IPS-18c (cell line): Measurements from ENCODE around the gene ZNF638.
"Not testable (repeated sequence)": the region's sequence is repeated elsewhere in the genome, so short reads cannot be mapped to it uniquely, and the experiment has no call there.

Source experiments
- H3K4me3 ChIP-seq: 2 replicates; pipeline ENCODE4 v1.7.0; 2013; ENCODE audit warnings: low read depth, mild to moderate bottlenecking, low read length, moderate library complexity; ENCODE audit not compliant: insufficient read depth
- H3K9me3 ChIP-seq: one replicate; pipeline ENCODE4 v1.6.1; 2013; ENCODE audit warnings: mild to moderate bottlenecking, low read length, moderate library complexity; ENCODE audit not compliant: control insufficient read depth, insufficient read depth

Gene ZNF638

GRCh38 chr2:71423817-71424420, 92.3 kb downstream of the ZNF638 start:
- Histone ChIP-seq H3K4me3 (no peak overlapping the region), H3K9me3 (peaks cover 2% of the 10 kb centered on the region)

- no peak overlapping the region for H3K4me3 ChIP-seq
- peaks cover 2% of the 10 kb centered on the region for H3K9me3 ChIP-seq
Measured at GRCh38 chr2:71426721-71427120, 95.1 kb downstream of the ZNF638 start.

DNA sequence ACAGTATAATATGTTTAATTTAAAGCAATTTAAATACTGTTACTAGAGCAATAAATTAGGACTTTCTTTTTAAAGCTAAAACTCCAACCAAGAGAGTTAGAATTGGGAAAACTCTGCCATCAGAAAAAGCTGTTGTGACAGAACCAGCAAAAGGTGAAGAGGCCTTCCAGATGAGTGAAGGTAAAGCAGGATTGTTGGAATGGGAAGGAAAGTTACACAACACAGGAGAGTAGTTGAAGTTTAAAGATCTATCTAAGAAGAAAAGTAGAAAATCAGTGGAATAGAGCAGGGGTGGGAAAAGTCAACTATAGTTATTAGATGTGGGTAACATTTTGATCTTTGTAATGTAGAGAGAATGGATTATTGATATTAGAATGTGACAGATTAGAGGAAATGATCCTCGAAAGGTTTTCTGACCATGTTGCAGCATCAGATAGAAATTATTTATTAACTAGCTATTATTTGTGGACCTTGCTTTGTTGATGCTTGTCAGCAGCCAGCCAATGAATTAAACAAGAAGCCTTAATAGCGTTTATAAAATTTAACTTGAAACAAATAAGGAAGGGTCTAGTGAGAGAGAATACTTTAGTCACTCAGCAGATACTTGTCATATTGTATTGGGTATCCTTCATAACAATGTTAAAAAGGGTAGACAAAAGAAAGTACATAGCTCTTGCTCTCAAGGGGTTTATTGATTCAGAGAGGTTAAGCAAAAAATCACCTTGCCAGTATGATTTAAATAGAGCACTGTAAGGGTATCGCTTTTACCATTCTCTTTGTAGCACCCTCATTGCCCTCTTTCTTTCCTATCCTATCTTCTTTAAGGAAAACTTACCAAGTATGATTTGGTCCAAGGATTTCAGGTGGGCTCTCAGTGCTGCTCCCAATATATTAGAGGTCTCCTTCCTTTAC, 97.1 kb downstream of the ZNF638 start:
- H3K4me3 ChIP-seq = no peak overlapping the region
- peaks cover 2% of the 10 kb centered on the region for H3K9me3 ChIP-seq

GRCh38 chr2:71445142-71445541, 113.6 kb downstream of the ZNF638 start:
- not testable (repeated sequence) for H3K4me3 ChIP-seq, H3K9me3 ChIP-seq

DNA sequence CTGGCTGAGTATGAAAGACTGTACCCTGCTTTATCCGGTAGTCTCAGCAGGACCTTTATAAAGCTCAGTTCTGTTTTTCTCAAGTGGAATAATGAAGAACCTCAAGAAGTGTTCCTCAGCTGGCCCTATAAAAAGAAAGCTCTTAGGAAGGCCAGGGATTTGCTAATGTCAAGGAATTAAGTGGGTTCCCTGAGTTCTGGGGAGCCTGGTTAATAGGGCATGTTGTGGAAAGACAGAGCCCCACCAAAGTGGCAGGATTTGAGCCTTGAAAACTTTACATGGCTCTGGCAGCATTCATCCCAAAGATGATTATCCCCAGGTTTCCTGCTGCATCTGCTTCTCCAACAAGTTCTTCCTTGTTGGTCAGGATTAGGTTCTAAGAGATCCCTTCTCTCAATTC, 114.9 kb downstream of the ZNF638 start:
- Histone ChIP-seq H3K9me3 (no peaks in the 10 kb centered on the region), H3K4me3 (no peak overlapping the region)

GRCh38 chr2:71449343-71449742, 117.8 kb downstream of the ZNF638 start:
- H3K9me3 ChIP-seq = no peaks in the 10 kb centered on the region
- H3K4me3 ChIP-seq = no peak overlapping the region

DNA sequence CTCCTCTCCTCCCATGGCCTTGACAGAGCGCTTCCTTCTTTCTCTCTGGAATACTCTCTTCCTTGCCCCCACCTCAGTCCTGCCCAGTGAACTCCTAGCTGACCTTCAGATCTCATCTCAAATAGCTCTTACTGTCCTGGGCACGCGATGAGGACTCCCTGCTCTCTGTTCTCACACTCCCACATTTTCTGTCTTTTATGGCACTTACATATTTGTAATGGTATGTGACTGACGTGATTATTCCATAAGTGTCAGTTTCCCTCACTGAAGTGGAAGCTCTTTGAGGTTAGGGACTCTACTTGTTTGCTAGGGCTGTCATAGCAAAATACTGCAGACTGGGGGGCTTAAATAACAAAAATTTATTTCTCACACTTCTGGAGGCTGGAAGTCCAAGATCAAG, 120.1 kb downstream of the ZNF638 start:
- H3K9me3 ChIP-seq = no peaks in the 10 kb centered on the region
- no peak overlapping the region for H3K4me3 ChIP-seq

DNA sequence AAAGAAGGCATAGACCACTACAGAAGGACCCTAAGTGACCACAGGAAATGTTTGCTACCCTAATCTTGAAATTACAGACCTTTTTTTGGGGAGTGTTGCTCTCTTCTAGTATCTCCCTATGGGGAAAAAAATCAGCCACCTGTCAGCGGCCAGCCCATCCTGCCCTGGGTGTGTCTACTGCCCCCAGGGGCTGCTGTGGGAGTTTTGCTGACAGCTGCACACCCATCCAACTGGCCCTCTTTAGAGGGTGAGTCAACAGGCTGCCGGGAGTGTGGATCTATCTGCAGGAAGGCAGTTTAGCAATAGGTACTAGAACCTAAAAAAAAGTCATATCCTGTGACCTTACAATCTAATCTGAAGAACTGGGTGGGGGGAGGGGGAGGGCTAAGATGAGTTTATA, 121.0 kb downstream of the ZNF638 start:
- Histone ChIP-seq H3K4me3 (no peak overlapping the region), H3K9me3 (no peaks in the 10 kb centered on the region)

DNA sequence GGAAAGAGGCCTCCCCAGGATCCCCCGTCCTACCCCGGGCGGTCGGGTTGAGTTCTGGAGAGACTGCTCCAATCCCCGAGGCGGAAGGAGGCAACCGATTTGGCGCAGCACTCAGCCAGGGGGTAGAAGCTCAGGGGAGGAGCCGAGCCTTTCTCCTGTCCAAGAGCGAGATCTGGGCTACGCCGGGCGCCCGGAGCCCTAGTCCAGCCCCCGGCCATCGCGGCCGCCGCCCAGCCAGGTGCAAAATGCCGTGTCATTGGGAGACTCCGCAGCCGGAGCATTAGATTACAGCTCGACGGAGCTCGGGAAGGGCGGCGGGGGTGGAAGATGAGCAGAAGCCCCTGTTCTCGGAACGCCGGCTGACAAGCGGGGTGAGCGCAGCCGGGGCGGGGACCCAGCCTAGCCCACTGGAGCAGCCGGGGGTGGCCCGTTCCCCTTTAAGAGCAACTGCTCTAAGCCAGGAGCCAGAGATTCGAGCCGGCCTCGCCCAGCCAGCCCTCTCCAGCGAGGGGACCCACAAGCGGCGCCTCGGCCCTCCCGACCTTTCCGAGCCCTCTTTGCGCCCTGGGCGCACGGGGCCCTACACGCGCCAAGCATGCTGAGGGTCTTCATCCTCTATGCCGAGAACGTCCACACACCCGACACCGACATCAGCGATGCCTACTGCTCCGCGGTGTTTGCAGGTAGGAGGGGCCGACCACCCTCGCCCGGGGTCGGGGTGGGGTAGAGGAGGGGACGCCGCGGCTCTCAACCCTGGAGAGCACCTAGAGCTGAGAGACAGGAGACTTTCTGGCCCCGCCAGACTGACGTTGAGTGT, 122.0 kb downstream of the ZNF638 start, which contains the start of gene DYSF:
Gene DYSF, plus strand, starts transcription at position 158 of the 817 bp plus-strand sequence.
- peak within 1 kb of the TSS; percentile 53 for H3K4me3 ChIP-seq
- no peaks in the 10 kb centered on the region for H3K9me3 ChIP-seq

DNA sequence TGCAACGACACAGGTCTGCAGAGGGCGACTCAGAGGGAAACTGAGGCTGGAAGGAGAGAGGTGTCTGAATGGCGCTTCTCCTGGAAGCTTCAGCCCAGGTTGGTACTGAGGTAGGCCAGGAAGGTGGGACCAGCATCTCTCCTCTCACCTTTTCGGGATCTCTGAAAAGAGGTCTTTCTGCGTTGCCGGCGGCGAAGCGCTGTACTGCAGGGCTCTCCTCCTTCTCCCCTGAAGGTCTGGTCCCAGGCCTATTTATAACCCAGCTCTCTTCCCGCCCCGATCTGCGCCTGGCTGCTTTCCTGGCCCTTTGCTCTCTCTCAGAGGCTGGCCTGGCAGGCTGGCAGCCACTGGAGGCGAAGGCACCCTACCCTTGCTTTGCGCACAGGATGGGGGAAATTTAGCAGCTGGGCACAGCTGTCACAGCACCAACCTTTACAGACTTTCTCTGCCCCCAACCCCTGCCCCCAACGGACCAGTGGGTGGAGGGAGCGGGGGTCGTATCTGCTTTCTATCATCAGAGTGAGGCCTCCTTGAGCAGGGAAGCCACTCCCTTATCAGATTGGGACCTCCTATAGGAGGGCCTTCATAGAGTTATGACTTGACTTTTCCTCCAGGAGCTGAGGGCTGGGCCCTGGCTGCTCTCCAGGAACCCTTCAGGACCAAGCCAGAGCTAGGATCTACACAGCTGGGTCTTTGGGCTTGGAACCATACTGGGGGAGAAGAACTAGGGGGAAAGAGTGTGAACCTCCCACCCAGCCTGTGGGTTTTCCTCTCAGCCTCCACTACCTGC, 122.8 kb downstream of the ZNF638 start:
- peak overlapping the region; percentile 53; the same call in 1 of the 2 replicates for H3K4me3 ChIP-seq
- H3K9me3 ChIP-seq = no peaks in the 10 kb centered on the region

DNA sequence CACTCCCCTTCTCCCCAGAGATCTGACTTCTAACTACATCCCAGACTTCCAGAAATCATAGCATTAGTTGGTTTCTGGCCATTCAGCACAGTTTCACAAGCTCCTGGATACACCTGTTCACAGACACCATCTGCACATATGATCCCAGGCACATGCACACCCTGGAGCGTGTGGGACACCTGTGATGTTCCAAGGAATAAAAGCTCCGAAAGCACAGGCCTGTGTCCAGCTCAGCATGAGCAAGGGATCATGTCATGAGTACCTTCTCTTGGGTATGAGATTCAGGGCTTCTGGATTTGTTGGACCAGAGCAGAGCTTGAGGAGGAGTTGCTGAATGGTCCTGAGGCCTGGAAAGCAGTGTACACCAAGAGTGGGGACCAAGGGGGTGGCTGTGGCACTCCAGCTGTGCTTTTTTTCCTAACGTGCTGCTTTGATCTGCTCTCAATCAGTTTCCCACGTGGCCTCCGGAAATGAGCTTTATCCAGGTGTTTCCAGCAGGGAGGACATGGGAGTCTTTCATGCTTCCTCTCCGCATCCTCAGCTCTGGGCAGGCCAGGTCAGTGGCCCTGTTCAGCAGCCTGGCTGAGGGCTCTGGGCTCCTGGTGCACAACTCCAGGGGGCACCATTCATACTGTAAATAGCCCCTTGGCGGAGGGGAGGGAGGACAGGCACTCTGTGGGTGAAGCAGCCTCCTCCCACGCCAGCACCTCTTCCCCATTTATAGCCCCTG, 123.6 kb downstream of the ZNF638 start:
- no peak overlapping the region for H3K4me3 ChIP-seq

GRCh38 chr2:71455741-71456569, 124.4 kb downstream of the ZNF638 start:
- no peaks in the 10 kb centered on the region for H3K9me3 ChIP-seq
- H3K4me3 ChIP-seq = 0 out of 2 replicates have a peak overlapping the region, but pooled peaks have one; percentile 10

More for the DNA sequence above, 123.6 kb downstream of the ZNF638 start:
- H3K9me3 ChIP-seq = no peaks in the 10 kb centered on the region

GRCh38 chr2:71456617-71457016, 125.0 kb downstream of the ZNF638 start:
- Histone ChIP-seq H3K4me3 (no peak overlapping the region), H3K9me3 (no peaks in the 10 kb centered on the region)

DNA sequence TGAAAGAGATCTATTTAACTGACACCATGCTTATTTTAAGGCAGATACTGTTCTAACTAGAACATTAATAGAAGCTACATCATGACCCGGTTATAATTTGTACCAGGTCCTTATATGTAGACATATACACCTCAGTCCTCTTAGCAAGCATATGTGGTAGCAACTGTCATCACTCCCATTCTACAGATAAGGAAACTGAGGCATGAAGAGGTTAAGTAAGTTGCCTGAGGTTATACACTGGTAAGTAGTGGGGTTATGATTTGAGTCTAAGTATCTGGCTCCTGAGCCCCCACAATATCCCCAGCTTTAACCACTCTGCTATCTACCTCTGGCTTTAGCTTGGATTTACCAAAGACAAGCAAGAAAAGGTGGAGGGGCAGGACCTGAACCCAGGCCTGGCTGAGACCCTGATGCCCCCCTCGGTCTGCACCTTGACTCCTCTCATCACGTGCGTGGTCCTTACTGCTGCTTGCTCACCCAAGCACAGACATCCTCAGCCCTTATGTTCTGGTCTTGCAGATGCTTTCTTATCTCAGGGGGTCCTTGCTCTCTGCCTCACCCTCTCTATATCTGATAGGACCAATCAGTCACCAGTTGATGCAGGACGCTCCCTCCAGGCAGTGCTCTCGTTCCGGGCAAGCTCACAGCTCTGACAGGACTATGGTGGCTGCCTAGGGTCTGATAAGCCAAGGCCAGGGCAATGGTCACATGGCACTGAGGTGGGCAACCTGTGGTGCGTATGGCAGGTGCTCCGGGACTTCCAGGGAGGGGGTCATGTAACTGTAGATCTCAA, 125.7 kb downstream of the ZNF638 start:
- no peak overlapping the region for H3K4me3 ChIP-seq
- no peaks in the 10 kb centered on the region for H3K9me3 ChIP-seq

- no peaks in the 10 kb centered on the region for H3K9me3 ChIP-seq
Measured at GRCh38 chr2:71457923-71458322, 126.3 kb downstream of the ZNF638 start.

More at GRCh38 chr2:71457923-71458322, 126.3 kb downstream of the ZNF638 start:
- no peak overlapping the region for H3K4me3 ChIP-seq
